ENCODE measurements around the gene NCAM2. TPM values are rescaled to one million over a fixed set of nuclear protein-coding genes. Genes with fewer than 3 reads are reported as not detected.

Gene NCAM2
- total RNA-seq, 1 donor from 2014 or later = 16.3 TPM

- peaks cover 11% of the 10 kb centered on the region for H3K4me1 Mint-ChIP-seq (ENCODE audit: low read depth)
- H3K36me3 Mint-ChIP-seq (ENCODE audit: low read depth) = no peaks in the 10 kb centered on the region
- no peaks in the 10 kb centered on the region for H3K27me3 Mint-ChIP-seq (ENCODE audit: low read depth)
- H3K9me3 Mint-ChIP-seq (ENCODE audit: low read depth) = no peaks in the 10 kb centered on the region
- TF ChIP-seq CTCF (IDR thresholded peaks at IDR 0.05) = no peak
- H3K4me3 Mint-ChIP-seq (ENCODE audit: unreplicated experiment) = no peak overlapping the region
- H3K27ac Mint-ChIP-seq (ENCODE audit: unreplicated experiment) = no peak overlapping the region
- no peak for DNase-seq (ENCODE audit: low spot score)
Measured at GRCh38 chr21:21213297-21213696, 215.1 kb downstream of the NCAM2 start.

GRCh38 chr21:21216047-21216446 lies 217.8 kb downstream of the NCAM2 start:
- H3K27ac Mint-ChIP-seq (ENCODE audit: unreplicated experiment) = no peak overlapping the region
- peaks cover under 1% of the 10 kb centered on the region for H3K36me3 Mint-ChIP-seq (ENCODE audit: low read depth)
- H3K27me3 Mint-ChIP-seq (ENCODE audit: low read depth) = no peaks in the 10 kb centered on the region
- H3K4me3 Mint-ChIP-seq (ENCODE audit: unreplicated experiment) = no peak overlapping the region
- TF ChIP-seq CTCF (IDR thresholded peaks at IDR 0.05) = no peak
- no peak for DNase-seq (ENCODE audit: low spot score)
- peaks cover 1% of the 10 kb centered on the region for H3K9me3 Mint-ChIP-seq (ENCODE audit: low read depth)
- H3K4me1 Mint-ChIP-seq (ENCODE audit: low read depth) = peaks cover 11% of the 10 kb centered on the region

DNA sequence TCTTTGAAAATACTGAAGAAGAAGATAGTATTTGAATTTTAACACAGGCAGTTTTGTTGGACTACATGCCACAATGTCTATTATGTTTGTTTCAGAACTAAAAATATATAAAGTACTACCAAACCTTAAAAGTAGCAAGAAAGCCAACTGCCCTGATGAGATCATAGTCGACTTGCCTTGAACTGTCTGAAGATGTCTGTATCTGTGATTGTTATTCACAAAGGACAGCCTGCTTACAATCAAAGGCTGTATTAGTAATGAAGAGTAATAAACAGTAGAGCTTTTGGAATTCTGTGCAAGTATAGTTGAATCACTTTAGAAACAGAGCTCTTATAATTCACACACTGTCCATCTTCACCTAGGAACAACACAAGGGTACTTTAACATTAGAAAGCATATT lies 228.3 kb downstream of the NCAM2 start:
- Mint-ChIP-seq H3K4me3 (ENCODE audit: unreplicated experiment) (no peak overlapping the region), H3K36me3 (ENCODE audit: low read depth) (peaks cover 10% of the 10 kb centered on the region), H3K4me1 (ENCODE audit: low read depth) (no peaks in the 10 kb centered on the region), H3K27ac (ENCODE audit: unreplicated experiment) (no peak overlapping the region), H3K9me3 (ENCODE audit: low read depth) (peaks cover 14% of the 10 kb centered on the region), H3K27me3 (ENCODE audit: low read depth) (no peaks in the 10 kb centered on the region)
- no peak for TF ChIP-seq CTCF (IDR thresholded peaks at IDR 0.05)
- no peak for DNase-seq (ENCODE audit: low spot score)

GRCh38 chr21:21230672-21231071 lies 232.5 kb downstream of the NCAM2 start:
- DNase-seq (ENCODE audit: low spot score) = no peak
- TF ChIP-seq CTCF (IDR thresholded peaks at IDR 0.05) = no peak
- no peak overlapping the region for H3K27ac Mint-ChIP-seq (ENCODE audit: unreplicated experiment)
- H3K4me1 Mint-ChIP-seq (ENCODE audit: low read depth) = peaks cover 4% of the 10 kb centered on the region
- no peaks in the 10 kb centered on the region for H3K36me3 Mint-ChIP-seq (ENCODE audit: low read depth)
- no peak overlapping the region for H3K4me3 Mint-ChIP-seq (ENCODE audit: unreplicated experiment)
- H3K9me3 Mint-ChIP-seq (ENCODE audit: low read depth) = no peaks in the 10 kb centered on the region
- H3K27me3 Mint-ChIP-seq (ENCODE audit: low read depth) = no peaks in the 10 kb centered on the region

- no peaks in the 10 kb centered on the region for H3K9me3 Mint-ChIP-seq (ENCODE audit: low read depth)
- H3K4me1 Mint-ChIP-seq (ENCODE audit: low read depth) = peaks cover 4% of the 10 kb centered on the region
- H3K4me3 Mint-ChIP-seq (ENCODE audit: unreplicated experiment) = no peak overlapping the region
- TF ChIP-seq CTCF (IDR thresholded peaks at IDR 0.05) = no peak
- no peaks in the 10 kb centered on the region for H3K27me3 Mint-ChIP-seq (ENCODE audit: low read depth)
- H3K36me3 Mint-ChIP-seq (ENCODE audit: low read depth) = no peaks in the 10 kb centered on the region
- no peak for DNase-seq (ENCODE audit: low spot score)
- no peak overlapping the region for H3K27ac Mint-ChIP-seq (ENCODE audit: unreplicated experiment)
Measured at GRCh38 chr21:21231913-21232312, 233.7 kb downstream of the NCAM2 start.

Data from chondrocyte (in vitro differentiated cells).